Epithelial cell of proximal tubule (primary cell): Measurements from ENCODE around the gene CAMTA2. TPM values are rescaled to one million over a fixed set of nuclear protein-coding genes. Genes with fewer than 3 reads are reported as not detected.

ENCODE experiments used
- DNase-seq: peaks from one replicate; pipeline ENCODE4 v3.0.0-alpha.2; 2011; ENCODE audit warnings: low read depth
- H3K4me3 ChIP-seq: 2 replicates; pipeline ENCODE4 v1.5.1; 2011; ENCODE audit warnings: low read depth, mild to moderate bottlenecking, low read length
- total RNA-seq: library from RNA; depleted of rRNA; stranded (reverse); fragments of >200 nt; gene quantifications from 2 replicates; pipeline ENCODE4 v1.2.3, GENCODE V29; 2015
- TF ChIP-seq, protein P1 (sequence below): conservative IDR thresholded peaks from 2 replicates; pipeline ENCODE4 v1.5.1; 2012; ENCODE audit warnings: low read depth, mild to moderate bottlenecking, low read length

CAMTA2 gene
- total RNA-seq, 1 donor from 2014 or later, result 16.7 TPM

- TF ChIP-seq, protein P1, sequence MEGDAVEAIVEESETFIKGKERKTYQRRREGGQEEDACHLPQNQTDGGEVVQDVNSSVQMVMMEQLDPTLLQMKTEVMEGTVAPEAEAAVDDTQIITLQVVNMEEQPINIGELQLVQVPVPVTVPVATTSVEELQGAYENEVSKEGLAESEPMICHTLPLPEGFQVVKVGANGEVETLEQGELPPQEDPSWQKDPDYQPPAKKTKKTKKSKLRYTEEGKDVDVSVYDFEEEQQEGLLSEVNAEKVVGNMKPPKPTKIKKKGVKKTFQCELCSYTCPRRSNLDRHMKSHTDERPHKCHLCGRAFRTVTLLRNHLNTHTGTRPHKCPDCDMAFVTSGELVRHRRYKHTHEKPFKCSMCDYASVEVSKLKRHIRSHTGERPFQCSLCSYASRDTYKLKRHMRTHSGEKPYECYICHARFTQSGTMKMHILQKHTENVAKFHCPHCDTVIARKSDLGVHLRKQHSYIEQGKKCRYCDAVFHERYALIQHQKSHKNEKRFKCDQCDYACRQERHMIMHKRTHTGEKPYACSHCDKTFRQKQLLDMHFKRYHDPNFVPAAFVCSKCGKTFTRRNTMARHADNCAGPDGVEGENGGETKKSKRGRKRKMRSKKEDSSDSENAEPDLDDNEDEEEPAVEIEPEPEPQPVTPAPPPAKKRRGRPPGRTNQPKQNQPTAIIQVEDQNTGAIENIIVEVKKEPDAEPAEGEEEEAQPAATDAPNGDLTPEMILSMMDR, result no peak
- no peak for DNase-seq
- no peak overlapping the region for H3K4me3 ChIP-seq
Observed at GRCh38 chr17:5020502-5021023, 33.1 kb upstream of the CAMTA2 start.

- TF ChIP-seq, protein P1, result no peak
- no peak overlapping the region for H3K4me3 ChIP-seq
- DNase-seq, result no peak
Observed at GRCh38 chr17:5019475-5019956, 32.0 kb upstream of the CAMTA2 start.

- no peak for DNase-seq
- H3K4me3 ChIP-seq, result no peak overlapping the region
- TF ChIP-seq, protein P1, result no peak
Observed at GRCh38 chr17:5014357-5014756, 26.9 kb upstream of the CAMTA2 start.

GRCh38 chr17:5011928-5012327, 24.5 kb upstream of the CAMTA2 start:
- no peak for DNase-seq
- no peak overlapping the region for H3K4me3 ChIP-seq
- TF ChIP-seq, protein P1, result no peak

DNA sequence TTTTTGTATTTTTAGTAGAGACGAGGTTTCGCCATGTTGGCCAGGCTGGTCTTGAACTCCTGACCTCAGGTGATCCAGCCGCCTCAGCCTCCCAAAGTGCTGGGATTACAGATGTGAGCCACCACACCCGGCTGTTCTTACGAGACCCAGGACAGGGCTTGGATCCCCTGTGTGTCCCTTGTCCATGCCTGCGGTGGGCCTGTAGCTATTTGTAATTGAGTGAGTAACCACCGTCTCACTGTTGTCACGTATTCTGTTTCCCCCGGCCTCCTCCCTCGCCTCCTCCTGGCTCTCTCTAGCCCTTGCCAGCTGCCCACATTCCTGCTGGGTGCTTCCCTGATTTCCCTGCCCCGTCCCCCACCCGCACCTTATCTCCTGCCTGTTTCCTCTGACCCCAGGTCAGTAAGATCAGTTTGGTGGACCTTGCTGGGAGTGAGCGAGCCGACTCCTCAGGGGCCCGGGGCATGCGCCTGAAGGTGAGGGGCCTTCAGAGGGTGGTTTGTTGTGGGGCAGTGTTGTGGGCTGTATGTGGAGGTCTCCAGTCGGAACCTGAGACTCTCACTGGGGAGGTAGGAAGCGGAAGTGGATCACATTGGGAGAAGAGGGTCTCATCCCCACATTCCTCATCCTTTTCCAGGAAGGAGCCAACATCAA, 15.9 kb upstream of the CAMTA2 start:
- TF ChIP-seq, protein P1, result no peak
- no peak for DNase-seq
- no peak overlapping the region for H3K4me3 ChIP-seq

DNA sequence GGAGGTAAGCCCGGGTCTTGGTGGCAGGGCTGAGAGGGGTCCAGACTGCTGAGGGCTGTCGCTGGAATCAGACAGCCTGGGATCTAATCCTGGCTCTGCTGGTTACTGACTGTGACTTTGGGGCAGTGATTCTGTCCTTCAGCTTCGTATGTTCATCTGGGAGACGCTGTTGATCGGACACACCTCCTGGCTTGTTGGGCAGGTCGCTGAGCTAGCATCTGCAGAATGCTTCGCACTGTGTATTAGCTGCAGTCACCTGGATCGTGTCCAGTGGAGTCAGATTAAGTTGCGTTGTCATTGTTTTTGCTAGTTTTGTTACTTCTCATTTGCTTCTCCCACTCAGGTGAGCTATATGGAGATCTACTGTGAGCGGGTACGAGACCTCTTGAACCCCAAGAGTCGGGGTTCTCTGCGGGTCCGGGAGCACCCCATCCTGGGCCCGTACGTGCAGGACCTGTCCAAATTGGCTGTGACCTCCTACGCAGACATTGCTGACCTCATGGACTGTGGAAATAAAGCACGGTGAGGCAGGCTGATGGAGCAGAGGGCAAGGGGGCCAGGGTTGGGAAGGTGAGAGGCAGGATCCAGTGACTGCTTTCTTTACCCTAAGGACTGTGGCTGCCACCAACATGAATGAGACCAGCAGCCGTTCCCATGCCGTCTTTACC, 14.8 kb upstream of the CAMTA2 start:
- DNase-seq, result no peak
- TF ChIP-seq, protein P1, result no peak
- H3K4me3 ChIP-seq, result no peak overlapping the region

DNA sequence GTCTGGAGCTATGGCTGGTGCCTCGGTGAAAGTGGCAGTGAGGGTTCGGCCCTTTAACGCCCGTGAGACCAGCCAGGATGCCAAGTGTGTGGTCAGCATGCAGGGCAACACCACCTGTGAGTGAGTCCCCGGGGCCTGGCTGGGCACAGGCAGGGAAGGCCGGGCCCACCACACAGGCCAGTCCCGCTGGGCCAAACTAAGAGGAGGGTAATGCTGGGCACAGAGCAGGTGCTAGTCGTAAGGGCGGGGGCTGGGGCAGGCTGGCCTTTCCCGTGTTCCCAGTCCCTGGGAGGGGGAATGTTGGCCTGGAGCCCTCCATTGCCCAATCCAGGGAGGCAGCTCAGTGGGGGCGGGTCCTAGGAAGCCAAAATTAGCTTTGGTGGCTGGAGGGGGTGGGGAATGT, 12.8 kb upstream of the CAMTA2 start:
- TF ChIP-seq, protein P1, result no peak
- no peak overlapping the region for H3K4me3 ChIP-seq
- DNase-seq, result no peak
